Measurements from ENCODE around the gene TNRC6A.
A peak's percentile ranks its signal among the peaks of the same experiment; 100 is the strongest.
"Not testable (repeated sequence)": the region's sequence is repeated elsewhere in the genome, so short reads cannot be mapped to it uniquely, and the experiment has no call there.

The TNRC6A gene

GRCh38 chr16:24728891-24729242 is 584 bp upstream of the TNRC6A start:
- DNase-seq, result no peak

- DNase-seq, result peak; percentile 30
Observed at GRCh38 chr16:24729951-24730815, 732 bp downstream of the TNRC6A start.

GRCh38 chr16:24730914-24731313 is 1.5 kb downstream of the TNRC6A start:
- no peak for DNase-seq

- DNase-seq, result no peak
Observed at GRCh38 chr16:24731722-24732419, 2.4 kb downstream of the TNRC6A start.

GRCh38 chr16:24734382-24734781 is 4.9 kb downstream of the TNRC6A start:
- no peak for DNase-seq

- peak; percentile 59 for DNase-seq
Observed at GRCh38 chr16:24736758-24737157, 7.3 kb downstream of the TNRC6A start.

GRCh38 chr16:24737391-24737871 is 8.0 kb downstream of the TNRC6A start:
- no peak for DNase-seq

GRCh38 chr16:24737916-24738594 is 8.6 kb downstream of the TNRC6A start:
- DNase-seq, result no peak

GRCh38 chr16:24738895-24739294 is 9.4 kb downstream of the TNRC6A start:
- no peak for DNase-seq

GRCh38 chr16:24741862-24742261 is 12.4 kb downstream of the TNRC6A start:
- no peak for DNase-seq

- DNase-seq, result not testable (repeated sequence)
Observed at GRCh38 chr16:24742610-24743009, 13.2 kb downstream of the TNRC6A start.

- no peak for DNase-seq
Observed at GRCh38 chr16:24745391-24745790, 15.9 kb downstream of the TNRC6A start.

GRCh38 chr16:24745791-24746190 is 16.3 kb downstream of the TNRC6A start:
- DNase-seq, result no peak

- DNase-seq, result no peak
Observed at GRCh38 chr16:24747441-24747840, 18.0 kb downstream of the TNRC6A start.

GRCh38 chr16:24748242-24748641 is 18.8 kb downstream of the TNRC6A start:
- DNase-seq, result no peak

- no peak for DNase-seq
Observed at GRCh38 chr16:24749310-24749709, 19.9 kb downstream of the TNRC6A start.

GRCh38 chr16:24749872-24750271 is 20.4 kb downstream of the TNRC6A start:
- not testable (repeated sequence) for DNase-seq

- DNase-seq, result no peak
Observed at GRCh38 chr16:24753000-24753399, 23.5 kb downstream of the TNRC6A start.

- peak; percentile 46 for DNase-seq
Observed at GRCh38 chr16:24753437-24753836, 24.0 kb downstream of the TNRC6A start.

- DNase-seq, result no peak
Observed at GRCh38 chr16:24754543-24754942, 25.1 kb downstream of the TNRC6A start.

GRCh38 chr16:24755201-24755874 is 25.9 kb downstream of the TNRC6A start:
- no peak for DNase-seq

- no peak for DNase-seq
Observed at GRCh38 chr16:24758373-24758772, 28.9 kb downstream of the TNRC6A start.

- DNase-seq, result no peak
Observed at GRCh38 chr16:24759006-24759405, 29.6 kb downstream of the TNRC6A start.

All from NCI-H1105 treated with DMSO at 0.1 percent for 48 hours (cell line).